IMR-90 (cell line): Measurements from ENCODE around the gene PRKCH. TPM values are rescaled to one million over a fixed set of nuclear protein-coding genes. Genes with fewer than 3 reads are reported as not detected.

ENCODE experiments used
- ATAC-seq: fragments of 200-7000 bp; cut with Tn5 transposase; 2 replicates; pipeline ENCODE4 v1.9.1; 2020; ENCODE audit warnings: low read depth, mild to moderate bottlenecking, moderate library complexity
- BruUV-seq: library from RNA; stranded (reverse); fragments of 400-500 nt; replicated peaks from 2 replicates; lab custom pipeline; 2021; lab: Mats Ljungman, UMichigan
- CTCF ChIA-PET: fragments of 300-600 bp; formaldehyde crosslinking; extraction: SDS; loops from one replicate; lab custom pipeline; 2021; ENCODE audit warnings: antibody characterized with exemption; lab: Yijun Ruan, JAX
- POLR2A ChIA-PET: fragments of 300-600 bp; sonication (Branson Sonifier 250); formaldehyde crosslinking; loops from one replicate; lab custom pipeline; 2022; ENCODE audit warnings: antibody characterized with exemption; ENCODE audit not compliant: unreplicated experiment; lab: Charles Lee
- DNase-seq: peaks from one replicate; pipeline ENCODE4 v3.0.0; 2013
- H2AFZ ChIP-seq: replicated peaks from 2 replicates; pipeline ENCODE3; 2013; ENCODE audit warnings: low read length, mild to moderate bottlenecking; ENCODE audit not compliant: poor library complexity
- H2AK5ac ChIP-seq: 2 replicates; pipeline ENCODE4 v1.6.1; 2013; ENCODE audit warnings: low read depth, low read length, inconsistent platforms
- H2AK9ac ChIP-seq: replicated peaks from 2 replicates; pipeline ENCODE3; 2013; ENCODE audit warnings: mild to moderate bottlenecking, low read depth, low read length, moderate library complexity; ENCODE audit not compliant: poor library complexity
- H2BK120ac ChIP-seq: 2 replicates; pipeline ENCODE4 v1.6.1; 2013; ENCODE audit warnings: low read depth, low read length, inconsistent platforms
- H2BK15ac ChIP-seq: 3 replicates; pipeline ENCODE4 v1.6.1; 2013; ENCODE audit warnings: low read depth, low read length, inconsistent platforms
- H2BK20ac ChIP-seq: 2 replicates; pipeline ENCODE4 v1.6.1; 2013; ENCODE audit warnings: low read depth, mild to moderate bottlenecking, inconsistent platforms, low read length, moderate library complexity
- H2BK5ac ChIP-seq: 2 replicates; pipeline ENCODE4 v1.6.1; 2013; ENCODE audit warnings: mild to moderate bottlenecking, low read depth, low read length, inconsistent platforms; ENCODE audit not compliant: poor library complexity, severe bottlenecking
- H3K14ac ChIP-seq: replicated peaks from 2 replicates; pipeline ENCODE4 v1.6.1; 2013; ENCODE audit warnings: low read depth, low read length, inconsistent platforms
- H3K18ac ChIP-seq: 2 replicates; pipeline ENCODE4 v1.6.1; 2013; ENCODE audit warnings: low read depth, low read length, control low read depth
- H3K23ac ChIP-seq: 2 replicates; pipeline ENCODE4 v1.6.1; 2013; ENCODE audit warnings: low read depth, low read length, inconsistent platforms
- H3K27ac ChIP-seq: 2 replicates; pipeline ENCODE4 v1.5.1; 2013; ENCODE audit warnings: mild to moderate bottlenecking, control low read depth, low read length; ENCODE audit not compliant: insufficient read depth
- H3K27me3 ChIP-seq: 2 replicates; pipeline ENCODE4 v1.6.1; 2013; ENCODE audit warnings: low read length; ENCODE audit not compliant: control insufficient read depth, insufficient read depth
- H3K36me3 ChIP-seq: 2 replicates; pipeline ENCODE4 v1.6.1; 2013; ENCODE audit warnings: low read length, mixed read lengths; ENCODE audit not compliant: control insufficient read depth, insufficient read depth
- H3K4ac ChIP-seq: 2 replicates; pipeline ENCODE4 v1.6.1; 2013; ENCODE audit warnings: low read depth, low read length, inconsistent platforms
- H3K4me1 ChIP-seq: 2 replicates; pipeline ENCODE4 v1.6.1; 2013; ENCODE audit warnings: low read length, mixed read lengths; ENCODE audit not compliant: control insufficient read depth, insufficient read depth
- H3K4me2 ChIP-seq: 2 replicates; pipeline ENCODE4 v1.6.1; 2013; ENCODE audit warnings: low read depth, mild to moderate bottlenecking, control low read depth, low read length, moderate library complexity
- H3K4me3 ChIP-seq: 2 replicates; pipeline ENCODE4 v1.5.1; 2013; ENCODE audit warnings: low read depth, mild to moderate bottlenecking, control low read depth, low read length, moderate library complexity; ENCODE audit not compliant: insufficient read depth
- H3K56ac ChIP-seq: 2 replicates; pipeline ENCODE4 v1.6.1; 2013; ENCODE audit warnings: low read length, inconsistent platforms; ENCODE audit not compliant: insufficient read depth; ENCODE audit errors: extremely low read depth
- H3K79me1 ChIP-seq, 2 experiments: 2 replicates each; pipeline ENCODE4 v1.6.1; 2013; ENCODE audit warnings: low read length in 2 of 2, inconsistent platforms in 1 of 2, low read depth in 1 of 2
- H3K9ac ChIP-seq: 2 replicates; pipeline ENCODE4 v1.6.1; 2013; ENCODE audit warnings: low read depth, low read length, control low read depth
- H3K9me1 ChIP-seq: 2 replicates; pipeline ENCODE4 v1.6.1; 2013; ENCODE audit warnings: low read length, inconsistent platforms; ENCODE audit not compliant: insufficient read depth
- H3K9me3 ChIP-seq: 2 replicates; pipeline ENCODE4 v1.6.1; 2013; ENCODE audit warnings: low read length; ENCODE audit not compliant: control insufficient read depth, insufficient read depth
- H4K20me1 ChIP-seq: 2 replicates; pipeline ENCODE4 v1.6.1; 2013; ENCODE audit warnings: low read length, inconsistent platforms; ENCODE audit not compliant: insufficient read depth
- H4K5ac ChIP-seq: 2 replicates; pipeline ENCODE4 v1.6.1; 2013; ENCODE audit warnings: mild to moderate bottlenecking, low read depth, low read length, control low read depth
- H4K8ac ChIP-seq, 2 experiments: 2 replicates each; pipeline ENCODE4 v1.6.1; 2013; ENCODE audit warnings: low read depth in 2 of 2, low read length in 2 of 2, control low read depth in 1 of 2, inconsistent platforms in 1 of 2
- H4K91ac ChIP-seq: 2 replicates; pipeline ENCODE4 v1.6.1; 2013; ENCODE audit warnings: low read depth, low read length, inconsistent platforms; ENCODE audit not compliant: insufficient read depth
- MXI1 ChIP-seq: IDR thresholded peaks from 2 replicates; pipeline ENCODE4 v1.6.1; 2012; ENCODE audit warnings: low read depth, mild to moderate bottlenecking, low read length, moderate library complexity, borderline replicate concordance
- WGBS, 2 experiments: methylation state at CpG; one replicate each; pipeline versions ENCODE4 v1.1.5 to v1.1.7; 2013; ENCODE audit warnings: missing lambda C conversion rate in 2 of 2; ENCODE audit not compliant: insufficient read length in 1 of 2; ENCODE audit errors: extremely low coverage in 2 of 2; 5-methylcytosine and 5-hydroxymethylcytosine counted together
- dilution Hi-C: fragments of 300-500 bp; cut with HindIII; formaldehyde crosslinking; loops from one replicate; pipeline ENCODE4 v1.14.3; 2018; ENCODE audit warnings: low sequenced_read_pairs; ENCODE audit not compliant: unreplicated experiment
- in situ Hi-C: fragments of 300-500 bp; cut with MboI; formaldehyde crosslinking; loops from 3 replicates; pipeline ENCODE4 v1.14.3; 2019; ENCODE audit warnings: low sequenced_read_pairs, inconsistent platforms, mixed read lengths
- intact Hi-C: fragments of 100-400 bp; cut with micrococcal nuclease; formaldehyde crosslinking; loops from 2 replicates; pipeline ENCODE4 v1.10.0; 2022
- polyA plus RNA-seq, 3 experiments: library from polyadenylated mRNA; depleted of rRNA; stranded (reverse); fragments of >200 nt; gene quantifications; 2 replicates each; pipeline ENCODE4 v1.2.3, GENCODE V29; 2012; ENCODE audit warnings: low replicate concordance in 1 of 3
- total RNA-seq: library from RNA; depleted of rRNA; stranded (reverse); fragments of >200 nt; gene quantifications from 2 replicates; pipeline ENCODE4 v1.2.3, GENCODE V29; 2012

PRKCH gene
- total and polyA plus RNA-seq, 2 of the 4 experiments (the other 2 are of a cell fraction), result 1.6 to 2.3 TPM

DNA sequence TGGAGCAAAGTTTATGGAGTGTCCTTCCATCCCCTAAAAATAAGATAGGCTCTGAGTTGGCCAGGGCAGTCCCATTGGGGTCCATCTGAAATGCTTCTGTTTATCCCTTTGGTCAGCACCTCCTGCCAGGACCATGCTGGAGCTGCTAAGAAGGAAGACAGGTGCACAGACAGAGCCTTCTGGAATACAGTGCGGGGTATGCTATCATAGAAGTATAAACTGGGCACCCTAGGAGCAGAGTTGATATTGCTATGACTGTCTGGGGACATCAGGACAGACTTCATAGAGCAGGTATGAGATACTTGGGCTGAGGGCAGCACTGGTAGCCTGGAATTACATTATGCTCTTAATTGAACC lies 203.5 kb downstream of the PRKCH start:
- Histone ChIP-seq H3K18ac (no peak overlapping the region; the same call in 1 of the 2 replicates), H3K9ac (no peak overlapping the region), H2AK5ac (peak overlapping the region; percentile 41), H3K14ac (0 out of 2 replicates have a peak overlapping the region, but pooled peaks have one; percentile 22), H2AK9ac (no peak overlapping the region), H3K23ac (no peak overlapping the region), H2BK15ac (peak overlapping the region; percentile 47; the same call in 1 of the 3 replicates), H3K79me1 (peaks cover 0 to 6% of the 10 kb centered on the region in 2 experiments; a peak in 3 of 4 replicates), H2BK20ac (0 out of 2 replicates have a peak overlapping the region, but pooled peaks have one; percentile 72), H2BK120ac (peak overlapping the region; percentile 45; the same call in 1 of the 2 replicates), H3K9me3 (no peaks in the 10 kb centered on the region), H3K36me3 (no peaks in the 10 kb centered on the region), H4K8ac (peak overlapping the region; percentile 60 to 67; a peak in 1 of 4 replicates), H3K27ac (no peak overlapping the region; the same call in 1 of the 2 replicates), H2BK5ac (no peak overlapping the region), H3K9me1 (peaks cover 22% of the 10 kb centered on the region), H4K5ac (no peak overlapping the region), H4K20me1 (no peaks in the 10 kb centered on the region), H2AFZ (no peak overlapping the region), H4K91ac (peak overlapping the region; percentile 26; the same call in 1 of the 2 replicates), H3K4me1 (peaks cover 33% of the 10 kb centered on the region), H3K4me2 (no peak overlapping the region), H3K4me3 (no peak overlapping the region), H3K56ac (no peak overlapping the region), H3K27me3 (no peaks in the 10 kb centered on the region), H3K4ac (peak overlapping the region; percentile 60; the same call in 1 of the 2 replicates)
- ATAC-seq (no peak), DNase-seq (no peak)
- WGBS, 2 experiments, result 100% methylated on average over 1 of the region's 1 CpG; no CpG with 5 or more reads in 1 of the 2 experiments
- intact Hi-C loops, result loop anchor here (5.0 kb wide), 1 partner anchor 48 kb away; no protein-coding TSS in a partner anchor
- dilution Hi-C loops, result no loop called here
- in situ Hi-C loops, result no loop called here
- no peak for TF ChIP-seq MXI1
- ChIA-PET POLR2A (no interaction called here), CTCF (interaction anchor here (1.0 to 1.3 kb wide), 3 partner anchors 9 to 175 kb away, joined by 3 to 6 read pairs (median 3); no protein-coding TSS in a partner anchor)
- no TSS peak for BruUV-seq
